ENCODE data around the gene EPS8L3.

DNA sequence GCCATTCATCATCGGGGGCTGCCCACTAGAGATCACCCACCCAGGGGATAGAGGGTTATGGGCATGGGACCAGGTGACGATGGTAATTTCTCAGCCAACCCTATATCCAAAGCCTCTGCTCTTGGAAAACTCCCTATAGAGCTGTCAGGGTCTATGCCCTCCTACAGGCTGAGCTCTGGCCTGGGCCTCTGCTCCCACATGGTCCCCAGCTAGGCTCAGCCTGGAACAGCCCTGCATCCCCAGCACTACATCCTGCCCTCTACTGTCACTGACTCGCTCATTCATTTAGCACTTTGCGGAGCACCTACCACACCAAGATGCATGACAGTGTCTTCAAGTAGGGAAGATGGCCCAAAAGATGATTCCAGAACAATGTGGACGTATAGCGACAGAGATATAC, 45.0 kb upstream of the EPS8L3 start:
- no peak for TF ChIP-seq JUN (IDR thresholded peaks at IDR 0.05; ENCODE audit: low read depth, low read length)
- TF ChIP-seq, protein P1, sequence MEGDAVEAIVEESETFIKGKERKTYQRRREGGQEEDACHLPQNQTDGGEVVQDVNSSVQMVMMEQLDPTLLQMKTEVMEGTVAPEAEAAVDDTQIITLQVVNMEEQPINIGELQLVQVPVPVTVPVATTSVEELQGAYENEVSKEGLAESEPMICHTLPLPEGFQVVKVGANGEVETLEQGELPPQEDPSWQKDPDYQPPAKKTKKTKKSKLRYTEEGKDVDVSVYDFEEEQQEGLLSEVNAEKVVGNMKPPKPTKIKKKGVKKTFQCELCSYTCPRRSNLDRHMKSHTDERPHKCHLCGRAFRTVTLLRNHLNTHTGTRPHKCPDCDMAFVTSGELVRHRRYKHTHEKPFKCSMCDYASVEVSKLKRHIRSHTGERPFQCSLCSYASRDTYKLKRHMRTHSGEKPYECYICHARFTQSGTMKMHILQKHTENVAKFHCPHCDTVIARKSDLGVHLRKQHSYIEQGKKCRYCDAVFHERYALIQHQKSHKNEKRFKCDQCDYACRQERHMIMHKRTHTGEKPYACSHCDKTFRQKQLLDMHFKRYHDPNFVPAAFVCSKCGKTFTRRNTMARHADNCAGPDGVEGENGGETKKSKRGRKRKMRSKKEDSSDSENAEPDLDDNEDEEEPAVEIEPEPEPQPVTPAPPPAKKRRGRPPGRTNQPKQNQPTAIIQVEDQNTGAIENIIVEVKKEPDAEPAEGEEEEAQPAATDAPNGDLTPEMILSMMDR (IDR thresholded peaks at IDR 0.05; ENCODE audit: control extremely low read depth in 1 of 3, insufficient read depth in 1 of 3, low read depth in 1 of 3, low read length in 3 of 3) = peak in 2 of 3 experiments; percentile 15 to 18; a peak in 2 of 4 replicates
- TF ChIP-seq RAD21 (IDR thresholded peaks at IDR 0.05 in 1 of 2, conservative IDR thresholded peaks at IDR 0.05 in 1 of 2; ENCODE audit: low read depth in 2 of 2, low read length in 2 of 2) = 0 out of 4 replicates have a peak, but pooled peaks of 1 of the 2 experiments have one; percentile 14
- TF ChIP-seq CEBPB (IDR thresholded peaks at IDR 0.05; ENCODE audit: low read depth, low read length) = no peak
- no peak for TF ChIP-seq RXRA (IDR thresholded peaks at IDR 0.05; ENCODE audit: insufficient read depth, low read depth, low read length)
- TF ChIP-seq POLR2AphosphoS5 (IDR thresholded peaks at IDR 0.05; ENCODE audit: low read depth, low read length) = no peak
- no peak for TF ChIP-seq ZNF274 (IDR thresholded peaks at IDR 0.05; ENCODE audit: borderline replicate concordance, extremely low read depth, low read length)

Data from H1 (cell line).